Glutamatergic neuron (in vitro differentiated cells): ENCODE data around the gene ZNHIT3. TPM values are rescaled to one million over a fixed set of nuclear protein-coding genes. Genes with fewer than 3 reads are reported as not detected.

Experiments
- DNase-seq: peaks from one replicate; pipeline ENCODE4 v3.0.0; 2022
- H3K27ac Mint-ChIP-seq: one replicate; pipeline ENCODE4 v1.8.0; 2020; ENCODE audit warnings: mild to moderate bottlenecking, mixed read lengths, inconsistent platforms; ENCODE audit not compliant: unreplicated experiment
- H3K27me3 Mint-ChIP-seq: one replicate; pipeline ENCODE4 v1.8.0; 2020; ENCODE audit warnings: mild to moderate bottlenecking, moderate library complexity, mixed read lengths, inconsistent platforms; ENCODE audit not compliant: unreplicated experiment
- H3K36me3 Mint-ChIP-seq: one replicate; pipeline ENCODE4 v1.8.0; 2020; ENCODE audit warnings: mild to moderate bottlenecking, mixed read lengths, inconsistent platforms; ENCODE audit not compliant: unreplicated experiment
- H3K4me1 Mint-ChIP-seq: one replicate; pipeline ENCODE4 v1.8.0; 2020; ENCODE audit warnings: mild to moderate bottlenecking, low read depth, mixed read lengths, inconsistent platforms; ENCODE audit not compliant: unreplicated experiment
- H3K4me3 Mint-ChIP-seq: one replicate; pipeline ENCODE4 v1.8.0; 2020; ENCODE audit warnings: mild to moderate bottlenecking, mixed read lengths, inconsistent platforms; ENCODE audit not compliant: unreplicated experiment
- H3K9me3 Mint-ChIP-seq: one replicate; pipeline ENCODE4 v1.8.0; 2020; ENCODE audit warnings: mild to moderate bottlenecking, moderate library complexity, mixed read lengths, inconsistent platforms; ENCODE audit not compliant: unreplicated experiment
- CTCF ChIP-seq: fragments of 200-600 bp; sonication (generic); IDR thresholded peaks from one replicate; pipeline ENCODE4 v1.5.0; 2021; ENCODE audit not compliant: partially characterized antibody, unreplicated experiment
- total RNA-seq: library from RNA; stranded (reverse); fragmentation: NEBNext Ultra II Directional; extraction: Animal tissue kit (Norgen Biotek cat#: 25700); gene quantifications from one replicate; pipeline ENCODE4 v1.2.1, GENCODE V29; 2021; ENCODE audit not compliant: unreplicated experiment

The ZNHIT3 gene
- total RNA-seq, 1 donor from 2014 or later, result 101 TPM

- Mint-ChIP-seq H3K27me3 (peaks cover 15% of the 10 kb centered on the region), H3K27ac (peak overlapping the region; percentile 97), H3K9me3 (peaks cover 13% of the 10 kb centered on the region)
These were observed 57.5 kb downstream of the ZNHIT3 start for GRCh38 chr17:36544044-36544306.

DNA sequence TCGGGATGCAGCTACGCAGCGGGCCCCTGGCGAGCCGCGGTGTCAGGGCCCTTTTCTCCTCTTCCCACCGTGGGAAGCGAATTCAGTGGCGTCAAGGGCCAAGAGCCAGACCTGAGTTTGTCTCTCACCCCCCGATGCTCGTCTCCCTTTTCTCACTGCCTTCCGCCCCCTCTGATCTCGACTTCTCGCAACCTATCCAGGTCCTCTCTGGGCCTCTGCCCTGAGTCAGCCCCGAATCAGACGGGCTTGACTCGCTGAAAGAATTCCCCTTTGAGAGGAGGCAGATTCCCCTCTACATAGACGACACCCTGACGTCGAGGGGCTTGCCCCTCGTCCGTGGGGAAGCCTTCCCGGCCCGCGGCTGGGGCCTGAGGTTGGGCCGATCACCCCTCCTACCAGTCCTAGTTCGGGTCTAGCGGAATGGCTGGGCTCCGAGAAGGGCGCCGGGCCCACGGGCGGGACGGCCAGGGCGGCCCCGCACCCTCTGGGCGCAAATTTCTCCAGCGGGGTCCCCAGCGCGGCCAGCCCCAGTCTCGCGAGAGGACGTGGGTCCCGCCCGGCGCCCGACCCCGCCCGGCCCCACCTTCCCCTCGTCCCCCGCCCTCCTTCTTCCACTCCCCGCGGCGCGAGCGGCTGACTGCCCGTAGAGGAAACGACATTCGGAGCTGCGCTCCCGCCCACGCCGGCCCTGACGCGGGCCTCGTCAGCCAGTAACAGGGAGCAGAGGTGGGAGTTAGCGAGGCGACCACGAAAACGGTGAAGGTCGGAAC is 58.0 kb downstream of the ZNHIT3 start, which contains the start of gene GGNBP2:
Gene GGNBP2 (plus strand): TSS at position 613 of the 770 bp plus-strand sequence. CDS start 806 bp downstream, outside the sequence.
- H3K27me3 Mint-ChIP-seq, result peaks cover 15% of the 10 kb centered on the region
- no peaks in the 10 kb centered on the region for H3K36me3 Mint-ChIP-seq
- TF ChIP-seq CTCF, result no peak
- peak within 1 kb of the TSS; percentile 97 for H3K27ac Mint-ChIP-seq
- H3K4me3 Mint-ChIP-seq, result peak within 1 kb of the TSS; percentile 98
- peak; percentile 94 for DNase-seq
- peaks cover 13% of the 10 kb centered on the region for H3K9me3 Mint-ChIP-seq
- H3K4me1 Mint-ChIP-seq, result peaks cover 6% of the 10 kb centered on the region

More at GRCh38 chr17:36544044-36544306, 57.5 kb downstream of the ZNHIT3 start:
- no peak for TF ChIP-seq CTCF
- Mint-ChIP-seq H3K36me3 (no peaks in the 10 kb centered on the region), H3K4me3 (peak overlapping the region; percentile 98), H3K4me1 (peaks cover 6% of the 10 kb centered on the region)
- DNase-seq, result no peak

DNA sequence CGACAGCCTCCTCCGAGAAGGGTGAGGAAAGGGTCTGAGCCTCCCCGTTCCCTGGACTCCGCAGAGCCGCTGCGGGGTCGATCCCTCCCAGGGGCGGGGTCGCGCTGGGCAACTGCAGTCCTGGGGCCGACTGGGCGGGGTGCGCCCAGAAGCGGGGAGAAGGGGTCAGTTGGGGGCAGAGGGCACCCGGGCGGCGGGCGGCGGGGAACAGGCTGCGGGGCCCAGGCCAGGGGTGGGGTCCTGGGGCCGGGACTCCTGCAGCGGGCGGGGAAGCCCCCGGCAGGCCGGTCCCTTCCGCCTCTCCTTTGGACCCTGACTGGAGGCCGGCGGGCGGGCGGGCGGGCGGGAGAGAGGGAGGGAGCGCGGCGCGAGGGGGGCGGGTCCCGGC is 58.6 kb downstream of the ZNHIT3 start:
- no peaks in the 10 kb centered on the region for H3K36me3 Mint-ChIP-seq
- peaks cover 13% of the 10 kb centered on the region for H3K9me3 Mint-ChIP-seq
- DNase-seq, result peak; percentile 78
- peak overlapping the region; percentile 87 for H3K4me3 Mint-ChIP-seq
- H3K4me1 Mint-ChIP-seq, result peaks cover 6% of the 10 kb centered on the region
- no peak for TF ChIP-seq CTCF
- H3K27ac Mint-ChIP-seq, result peak overlapping the region; percentile 78
- H3K27me3 Mint-ChIP-seq, result peaks cover 15% of the 10 kb centered on the region

Other genes with a start within 250 kb of the ZNHIT3 start
- gene TBC1D3I, start 222.1 kb upstream of the ZNHIT3 start, total RNA-seq, result 3.0 TPM
- gene TBC1D3G, start 162.8 kb upstream of the ZNHIT3 start, total RNA-seq, result not detected
- gene TBC1D3H, start 98.2 kb upstream of the ZNHIT3 start, total RNA-seq, result 0.37 TPM
- gene MYO19, start 48.2 kb downstream of the ZNHIT3 start, total RNA-seq, result 88.4 TPM
- 10.6 TPM for gene PIGW, start 48.3 kb downstream of the ZNHIT3 start, total RNA-seq
- 105 TPM for gene GGNBP2, start 58.2 kb downstream of the ZNHIT3 start, total RNA-seq
- gene DHRS11, start 105.2 kb downstream of the ZNHIT3 start, total RNA-seq, result 13.4 TPM
- 2.3 TPM for gene MRM1, start 114.9 kb downstream of the ZNHIT3 start, total RNA-seq